HepG2 (cell line): Measurements from ENCODE around the gene RNF40. TPM values are rescaled to one million over a fixed set of nuclear protein-coding genes. Genes with fewer than 3 reads are reported as not detected.

Source experiments
- ATF3 ChIP-seq: sonication (generic); formaldehyde crosslinking; IDR thresholded peaks from 2 replicates; pipeline ENCODE4 v1.4.0; 2020; ENCODE audit warnings: missing genetic modification reagents
- ELF4 ChIP-seq: sonication (generic); formaldehyde crosslinking; IDR thresholded peaks from 2 replicates; pipeline ENCODE4 v1.5.0; 2020; ENCODE audit warnings: missing genetic modification reagents, mild to moderate bottlenecking, moderate library complexity, borderline replicate concordance
- FOXA3 ChIP-seq: IDR thresholded peaks from 2 replicates; pipeline ENCODE4 v1.6.1; 2016; ENCODE audit warnings: missing genetic modification reagents, missing compliant biosample characterization
- LRRFIP1 ChIP-seq: sonication (generic); formaldehyde crosslinking; conservative IDR thresholded peaks from 2 replicates; pipeline ENCODE4 v1.4.0; 2020; ENCODE audit warnings: missing genetic modification reagents
- NFE2L2 ChIP-seq: fragments of 150-350 bp; IDR thresholded peaks from 2 replicates; pipeline ENCODE4 v1.6.1; 2014; ENCODE audit warnings: low read length
- TBL1XR1 ChIP-seq: fragments of 150-350 bp; IDR thresholded peaks from 2 replicates; pipeline ENCODE4 v1.6.1; 2014; ENCODE audit warnings: borderline replicate concordance, low read length; ENCODE audit not compliant: partially characterized antibody
- TRIM24 ChIP-seq: sonication (generic); formaldehyde crosslinking; IDR thresholded peaks from 2 replicates; pipeline ENCODE4 v1.8.0; 2022; ENCODE audit warnings: mild to moderate bottlenecking, missing genetic modification reagents
- ZFP1 ChIP-seq: IDR thresholded peaks from 2 replicates; pipeline ENCODE4 v1.6.1; 2016
- ZNF142 ChIP-seq: sonication (generic); formaldehyde crosslinking; IDR thresholded peaks from 2 replicates; pipeline ENCODE4 v1.4.0; 2020; ENCODE audit warnings: missing genetic modification reagents
- ZNF672 ChIP-seq: sonication (generic); formaldehyde crosslinking; IDR thresholded peaks from 2 replicates; pipeline ENCODE4 v1.8.1; 2022; ENCODE audit warnings: missing genetic modification reagents
- ZXDC ChIP-seq: sonication (generic); formaldehyde crosslinking; IDR thresholded peaks from 2 replicates; pipeline ENCODE4 v1.5.0; 2020; ENCODE audit warnings: mild to moderate bottlenecking, missing genetic modification reagents
- polyA plus RNA-seq, 8 experiments: library from polyadenylated mRNA; depleted of rRNA in 3 of 8; stranded (reverse) in 7 of 8; unstranded in 1 of 8; fragments of >200 nt; fragmentation: Illumina TruSeq in 4 of 8; extraction: Trizol in 4 of 8; gene quantifications; 2 replicates each; pipeline versions ENCODE4 v1.2.1 to v1.2.3, GENCODE V29; 2011 to 2016; ENCODE audit warnings: low read depth in 4 of 8, missing spikeins in 1 of 8, mixed read lengths in 1 of 8; ENCODE audit not compliant: insufficient read depth in 1 of 8
- total RNA-seq, 5 experiments: library from RNA; depleted of rRNA; stranded (reverse); fragments of >200 nt; fragmentation: Illumina TruSeq; extraction: Trizol; gene quantifications; 2 replicates each; pipeline ENCODE4 v1.2.3, GENCODE V29; 2016; ENCODE audit warnings: low read depth in 1 of 5

The RNF40 gene
- total and polyA plus RNA-seq, 2 of the 13 experiments (the other 11 are each of a cell fraction or from before 2014, with no cell fraction given) = 84.0 to 85.6 TPM

- TF ChIP-seq ZXDC (CRISPR knock-in tag) (peak; percentile 96), NFE2L2 (no peak), TBL1XR1 (peak; percentile 43), ELF4 (CRISPR knock-in tag) (peak; percentile 87), FOXA3 (CRISPR knock-in tag) (peak; percentile 81), ZNF672 (CRISPR knock-in tag) (no peak; the same call in 1 of the 2 replicates), ZFP1 (CRISPR knock-in tag) (peak; percentile 87), ATF3 (CRISPR knock-in tag) (peak; percentile 77), TRIM24 (CRISPR knock-in tag) (no peak; the same call in 1 of the 2 replicates), LRRFIP1 (CRISPR knock-in tag) (no peak), ZNF142 (CRISPR knock-in tag) (peak; percentile 89; the same call in 1 of the 2 replicates)
Measured at GRCh38 chr16:30805370-30806169, 43.4 kb downstream of the RNF40 start (continued).
